T-helper 2 cell treated with Interferon-gamma antibody and Interleukin-4, amounts not matched to agents 100 ng/mL and 5 ng/mL, for 36 hours (primary cell): ENCODE results near the gene SLC29A3. TPM values are rescaled to one million over a fixed set of nuclear protein-coding genes. Genes with fewer than 3 reads are reported as not detected.
"Not testable (repeated sequence)": the region's sequence is repeated elsewhere in the genome, so short reads cannot be mapped to it uniquely, and the experiment has no call there.

Experiments used
- intact Hi-C: fragments of 100-400 bp; cut with micrococcal nuclease; formaldehyde crosslinking; loops from one replicate; pipeline ENCODE4 v1.15.1; 2023
- total RNA-seq: library from RNA; stranded (reverse); gene quantifications from 2 replicates; pipeline ENCODE4 v1.2.3, GENCODE V29; 2022

Gene SLC29A3
- total RNA-seq, 1 donor from 2014 or later = 4.3 TPM

GRCh38 chr10:71343392-71343773, 24.3 kb downstream of the SLC29A3 start:
- intact Hi-C loops = no loop called here

DNA sequence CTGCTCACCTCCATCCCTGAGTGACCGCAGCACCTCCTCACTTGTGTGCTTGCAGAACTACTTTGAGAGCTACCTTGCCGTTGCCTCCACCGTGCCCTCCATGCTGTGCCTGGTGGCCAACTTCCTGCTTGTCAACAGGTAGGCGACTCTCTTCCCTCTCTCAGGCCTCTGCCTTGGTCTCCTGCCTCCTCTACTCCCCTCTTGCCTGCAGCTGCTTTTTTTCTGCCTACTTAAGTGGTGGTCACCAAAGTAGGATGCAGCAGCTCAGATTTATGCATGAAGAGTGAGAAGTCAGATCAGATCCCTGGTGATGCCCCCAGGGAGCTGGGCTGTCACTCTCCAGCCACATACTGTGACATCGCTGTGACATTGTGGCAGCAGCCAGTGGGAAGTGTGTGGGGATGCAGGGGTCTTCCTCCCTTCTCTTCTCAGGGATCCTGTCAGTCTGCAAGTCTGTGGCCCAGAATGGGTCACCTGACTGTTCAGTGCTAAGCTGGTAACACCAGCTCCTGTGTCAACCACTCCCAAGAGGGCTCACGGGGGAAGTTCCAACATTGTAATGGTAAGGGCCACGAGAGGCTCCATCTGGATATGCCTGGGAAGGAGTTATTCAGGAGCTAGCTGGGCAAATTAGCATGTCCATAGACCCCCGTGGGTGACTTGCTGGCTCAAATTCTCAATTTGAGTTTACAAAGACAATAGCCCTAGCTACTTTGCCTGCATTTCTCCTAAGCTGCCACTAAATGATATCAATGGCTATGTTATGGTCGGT, 25.3 kb downstream of the SLC29A3 start:
- intact Hi-C loops = no loop called here

GRCh38 chr10:71344993-71345480, 26.0 kb downstream of the SLC29A3 start:
- intact Hi-C loops = no loop called here

DNA sequence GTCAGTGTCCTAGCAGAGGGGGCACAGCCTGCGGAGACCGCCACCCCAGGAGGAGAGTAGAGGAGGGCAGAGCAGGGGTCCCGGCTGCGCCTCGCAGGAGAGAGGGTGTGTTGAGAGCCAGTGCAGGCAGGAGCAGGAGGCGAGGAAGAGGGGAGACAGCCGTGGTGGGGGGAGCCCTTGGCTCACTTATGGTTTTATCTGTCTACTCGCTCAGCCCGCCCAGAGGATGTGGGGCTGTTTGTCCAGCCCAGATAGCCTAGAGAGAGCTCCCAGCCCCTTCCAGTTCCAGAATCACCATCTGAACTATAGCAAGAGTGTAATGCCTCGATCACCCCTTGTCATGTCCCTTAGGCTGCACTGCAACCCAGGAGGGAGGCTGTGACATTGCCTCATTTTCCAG, 26.6 kb downstream of the SLC29A3 start:
- intact Hi-C loops = no loop called here

- intact Hi-C loops = no loop called here
Observed at GRCh38 chr10:71346731-71347130, 27.7 kb downstream of the SLC29A3 start.

DNA sequence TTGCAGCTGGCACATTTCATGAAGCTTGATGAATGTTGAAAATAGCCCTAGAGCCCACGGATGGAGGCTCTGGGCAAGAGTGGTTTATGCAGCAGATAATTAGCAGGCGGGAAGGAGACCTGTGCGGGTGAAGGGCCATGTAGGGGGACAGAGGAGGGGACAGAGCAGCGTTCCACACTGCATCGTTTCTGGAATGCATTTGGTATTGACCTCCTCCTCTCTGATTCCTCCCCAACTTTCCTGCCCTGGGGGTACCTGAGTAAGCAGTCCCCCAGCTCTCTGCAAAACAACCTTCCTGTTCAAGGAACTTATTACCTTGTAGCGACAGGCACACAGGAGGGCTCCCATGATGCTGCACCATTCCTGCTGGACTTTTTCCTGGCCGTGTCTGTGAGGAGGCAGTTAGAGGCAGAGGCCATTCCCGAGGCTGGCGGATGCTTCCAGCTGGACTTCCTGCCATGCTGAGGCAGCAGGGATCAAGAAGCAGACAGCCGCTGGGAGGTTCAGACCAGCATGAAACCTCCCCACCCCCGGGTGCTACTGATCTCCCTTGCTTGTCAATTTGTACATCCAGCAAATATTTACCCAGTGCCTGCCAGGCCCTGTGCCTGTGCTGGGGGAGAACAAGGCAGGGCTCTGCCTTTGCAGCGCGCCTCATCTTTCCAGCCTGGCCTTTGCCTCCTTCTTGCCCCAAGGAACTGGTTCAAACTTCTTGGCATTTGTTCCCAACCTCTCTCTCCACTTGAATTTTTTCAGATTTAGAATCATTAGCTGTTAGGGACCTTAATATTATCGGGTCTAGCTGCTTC, 28.7 kb downstream of the SLC29A3 start:
- intact Hi-C loops = no loop called here

DNA sequence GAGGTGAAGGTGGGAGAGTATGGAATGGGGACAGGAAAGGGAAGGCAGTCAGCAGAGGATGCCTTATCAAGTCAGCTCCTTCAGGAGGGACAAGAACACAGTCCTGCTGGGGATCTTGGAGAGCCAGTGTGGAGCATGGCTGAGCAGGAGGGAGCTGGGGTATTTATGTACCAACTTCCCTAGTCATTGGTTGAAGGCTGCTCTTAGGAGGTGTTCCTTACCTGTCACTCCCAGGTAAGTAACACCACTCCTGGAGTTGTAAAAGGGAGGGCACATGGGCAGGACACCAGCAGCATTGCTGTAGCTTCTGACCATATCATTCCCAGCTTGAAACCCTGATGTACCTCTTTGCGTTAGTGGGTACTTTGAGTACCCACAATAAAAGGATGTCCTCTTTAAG, 29.8 kb downstream of the SLC29A3 start:
- intact Hi-C loops = no loop called here

- intact Hi-C loops = no loop called here
Observed at GRCh38 chr10:71349406-71349805, 30.3 kb downstream of the SLC29A3 start.

DNA sequence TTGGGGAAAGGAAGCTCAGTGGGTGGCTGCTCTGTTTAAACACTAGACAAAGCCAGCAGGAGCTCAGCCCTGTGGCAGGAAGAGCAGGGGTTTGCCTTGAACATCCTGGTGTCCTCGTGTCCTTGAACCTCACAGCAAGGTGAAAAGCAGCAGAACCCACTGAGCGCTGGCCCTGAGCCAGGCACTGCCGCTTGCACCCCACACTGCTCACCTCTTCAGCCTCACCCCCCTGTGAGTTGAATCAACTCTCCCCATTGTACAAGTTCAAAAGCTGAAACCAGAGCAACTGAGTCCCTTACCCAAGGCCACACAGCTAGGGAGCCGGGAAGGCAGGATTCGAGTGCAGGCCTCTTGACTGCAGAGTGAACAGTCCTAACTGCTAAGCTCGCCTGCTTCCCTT, 32.0 kb downstream of the SLC29A3 start:
- intact Hi-C loops = no loop called here

- intact Hi-C loops = no loop called here
Observed at GRCh38 chr10:71351628-71352319, 32.7 kb downstream of the SLC29A3 start.

- intact Hi-C loops = no loop called here
Observed at GRCh38 chr10:71353639-71354038, 34.6 kb downstream of the SLC29A3 start.

- intact Hi-C loops = no loop called here
Observed at GRCh38 chr10:71354776-71355175, 35.7 kb downstream of the SLC29A3 start.

- intact Hi-C loops = no loop called here
Observed at GRCh38 chr10:71355886-71356285, 36.8 kb downstream of the SLC29A3 start.

GRCh38 chr10:71357792-71358265, 38.8 kb downstream of the SLC29A3 start:
- intact Hi-C loops = no loop called here

GRCh38 chr10:71358277-71358676, 39.2 kb downstream of the SLC29A3 start:
- intact Hi-C loops = no loop called here

DNA sequence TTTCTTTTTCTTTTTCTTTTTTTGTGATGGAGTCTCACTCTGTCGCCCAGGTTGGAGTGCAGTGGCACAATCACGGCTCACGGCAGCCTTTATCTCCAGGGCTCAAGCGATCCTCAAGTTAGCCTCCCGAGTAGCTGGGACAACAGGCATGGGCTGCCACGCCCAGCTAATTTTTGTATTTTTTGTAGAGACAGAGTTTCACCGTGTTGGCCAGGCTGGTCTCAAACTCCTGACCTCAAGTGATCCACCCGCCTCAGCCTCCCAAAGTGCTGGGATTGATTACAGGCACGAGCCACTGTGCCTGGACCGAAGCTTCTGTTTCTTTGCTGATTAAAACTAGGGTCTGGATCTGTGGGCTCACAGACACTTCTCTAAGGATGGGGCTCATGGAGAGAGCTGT, 39.8 kb downstream of the SLC29A3 start:
- intact Hi-C loops = not testable (repeated sequence)

GRCh38 chr10:71359364-71360046, 40.4 kb downstream of the SLC29A3 start:
- intact Hi-C loops = no loop called here

- intact Hi-C loops = no loop called here
Observed at GRCh38 chr10:71360735-71361134, 41.7 kb downstream of the SLC29A3 start.

DNA sequence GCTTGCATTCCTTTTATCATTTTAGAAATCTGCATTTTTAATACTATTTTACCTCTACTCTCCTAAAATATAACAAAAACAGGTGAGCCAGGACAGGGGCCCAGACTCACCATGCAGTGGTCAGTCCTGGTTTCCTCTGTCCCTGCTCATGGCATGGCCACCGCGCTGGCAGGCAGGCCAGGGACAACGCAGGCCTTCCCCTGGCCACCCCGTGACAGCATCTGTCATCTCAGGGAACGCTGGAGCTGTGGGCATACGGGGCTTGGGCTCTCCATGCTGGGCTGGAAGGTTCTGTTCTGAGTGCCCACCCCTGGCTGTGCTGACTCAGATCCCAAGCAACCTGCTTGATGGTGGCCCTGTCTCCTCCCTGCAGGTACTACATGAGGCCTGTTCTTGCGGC, 42.5 kb downstream of the SLC29A3 start:
- intact Hi-C loops = no loop called here

- intact Hi-C loops = no loop called here
Observed at GRCh38 chr10:71362141-71362540, 43.1 kb downstream of the SLC29A3 start.

DNA sequence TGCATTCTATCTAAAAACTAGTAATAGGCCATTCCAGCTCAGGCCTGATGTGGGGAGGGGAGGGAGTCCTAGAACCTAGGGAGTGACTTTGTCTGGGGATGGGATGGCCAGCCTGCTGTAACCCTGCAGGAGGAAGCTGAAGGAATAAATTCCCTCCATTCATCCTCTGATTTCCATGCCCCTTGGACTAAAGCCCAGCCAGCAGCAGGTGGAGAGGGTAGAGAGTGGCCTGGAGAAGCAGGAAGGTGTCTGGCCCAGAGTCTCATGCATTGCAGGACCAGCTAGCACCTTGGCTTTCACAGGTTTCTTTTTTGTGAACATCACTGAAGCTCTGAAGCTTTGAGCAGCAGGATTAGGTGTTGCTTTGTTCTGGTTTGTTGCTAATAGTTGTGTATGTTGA, 44.9 kb downstream of the SLC29A3 start:
- intact Hi-C loops = no loop called here
